Heart right ventricle (tissue), 16 donors: ENCODE measurements around the gene B4GALT6. TPM values are rescaled to one million over a fixed set of nuclear protein-coding genes. Genes with fewer than 3 reads are reported as not detected.

ENCODE experiments used
- ATAC-seq, 8 donors: fragments of 200-7000 bp; cut with Tn5 transposase; one replicate each; pipeline ENCODE4 v1.9.1; 2020; ENCODE audit warnings: mild to moderate bottlenecking in 8 of 8, moderate library complexity in 8 of 8, moderate number of reproducible peaks in 1 of 8
- DNase-seq, 2 donors: peaks; one replicate each; pipeline ENCODE4 v3.0.0-alpha.2; 2020
- H3K27ac ChIP-seq, 10 donors: fragments of 200-600 bp; sonication (generic) in 2 of 10; one replicate each; pipeline versions ENCODE4 v1.5.0 to v1.8.0; 2020 to 2022; ENCODE audit warnings: mild to moderate bottlenecking in 3 of 10
- H3K27me3 ChIP-seq, 7 donors: fragments of 200-600 bp; one replicate each; pipeline ENCODE4 v1.8.0; 2021 to 2022; ENCODE audit warnings: mild to moderate bottlenecking in 2 of 7
- H3K36me3 ChIP-seq, 9 donors: fragments of 200-600 bp; sonication (generic) in 1 of 9; one replicate each; pipeline versions ENCODE4 v1.5.0 to v1.8.0; 2020 to 2022; ENCODE audit warnings: mild to moderate bottlenecking in 2 of 9
- H3K4me1 ChIP-seq, 9 donors: fragments of 200-600 bp; sonication (generic) in 1 of 9; one replicate each; pipeline versions ENCODE4 v1.5.0 to v1.8.0; 2020 to 2022; ENCODE audit warnings: mild to moderate bottlenecking in 4 of 9
- H3K4me3 ChIP-seq, 10 donors: fragments of 200-600 bp; sonication (generic) in 2 of 10; one replicate each; pipeline versions ENCODE4 v1.5.0 to v1.8.0; 2020 to 2022; ENCODE audit warnings: mild to moderate bottlenecking in 7 of 10, moderate library complexity in 2 of 10
- H3K9me3 ChIP-seq, 11 donors: fragments of 200-600 bp in 10 of 11; sonication (generic) in 2 of 11; one replicate each; pipeline versions ENCODE4 v1.5.0 to v1.8.0; 2013 to 2022; ENCODE audit warnings: mild to moderate bottlenecking in 2 of 11, control low read depth in 1 of 11, moderate library complexity in 1 of 11
- CTCF ChIP-seq, 9 donors: fragments of 200-600 bp; sonication (generic) in 2 of 9; IDR thresholded peaks; one replicate each; pipeline versions ENCODE4 v1.5.0 to v1.8.0; 2021 to 2022; ENCODE audit warnings: antibody characterized with exemption in 9 of 9, mild to moderate bottlenecking in 5 of 9, moderate library complexity in 1 of 9
- WGBS, 2 donors: extraction: QIAGEN DNeasy Blood & Tissue Kit; methylation state at CpG; one replicate each; pipeline ENCODE4 v1.1.7; 2013; ENCODE audit warnings: inconsistent platforms in 1 of 2; 5-methylcytosine and 5-hydroxymethylcytosine counted together
- intact Hi-C, 10 donors: fragments of 100-400 bp; cut with DNase I; formaldehyde crosslinking; loops; one replicate each; pipeline versions ENCODE4 v1.11.1 to v1.14.2; 2022
- polyA plus RNA-seq, 2 donors: library from polyadenylated mRNA; stranded (reverse); fragments of 200-250 nt; gene quantifications; one replicate each; pipeline ENCODE4 v1.2.3, GENCODE V29; 2013
- total RNA-seq, 10 donors: library from RNA; stranded (reverse); fragmentation: NEBNext Ultra II Directional in 3 of 10; extraction: Animal tissue kit (Norgen Biotek cat#: 25700) in 3 of 10; gene quantifications; one replicate each; pipeline versions ENCODE4 v1.2.1 to v1.2.4, GENCODE V29; 2021 to 2023
- donor health status: Arrhythmogenic right ventricular cardiomyopathy.
- donor health status: ischemic (EF 13 %, LVEDD 7.1; RV severe dilation, severe dysfunction).
- donor health status: healthy with polysubstance abuse.
- donor health status: DM: no; HTN: yes; CAD: no.
- donor health status: DM: no; HTN: no; CAD: no.
- donor health status: ischemic (EF 25% LVEDD 6.9; RV normal size, moderate dysfunction).
- donor health status: ischemic (EF 25% LVEDD 5.7; RV mildly dilated, moderate dysfunction).
- donor health status: healthy.
- donor health status: DM: yes; HTN: yes; CAD: no.
- donor health status: Ischemic cardiomyopathy.
- donor health status: ischemic (EF 35%, LVEDD 5.7; RV mildly dilated, moderate dysfunction).
- donor health status: nonischemic (EF 11% LVEDD 7.7; RV severe dilation, severe dysfunction).
- donor health status: DM: yes; HTN: yes; CAD: no.
- donor health status: PGD.
- donor health status: ischemic (EF 29% LVEDD 5.4; RV normal size, mild dysfunction).
- donor health status: nonischemic (EF 23%, LVEDD 6.1; RV moderate dilation, normal function).

Gene B4GALT6
- total and polyA plus RNA-seq, 12 donors = 0.61 to 19.6 (median 7.8) TPM

DNA sequence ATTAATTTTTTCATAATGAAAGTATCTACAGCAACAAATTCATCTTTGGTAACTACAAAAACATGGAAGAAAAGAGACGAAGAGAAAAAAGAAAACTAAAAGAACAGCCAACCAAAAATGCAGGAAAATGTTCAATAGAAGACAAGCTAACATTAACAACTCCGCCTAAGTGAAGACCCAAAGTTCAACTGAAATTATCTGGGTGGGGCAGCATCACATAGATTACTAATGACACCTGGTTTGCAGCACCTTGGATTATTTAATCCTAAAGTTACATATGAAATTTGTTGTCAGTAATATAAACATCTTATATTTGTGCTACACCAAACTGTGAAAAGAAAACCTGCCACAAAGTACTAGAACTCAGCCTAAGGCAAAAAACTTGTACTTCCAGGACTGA, 14.8 kb downstream of the B4GALT6 start:
- H3K36me3 ChIP-seq = no peaks in the 10 kb centered on the region
- no peaks in the 10 kb centered on the region for H3K27me3 ChIP-seq
- no peak for TF ChIP-seq CTCF (IDR thresholded peaks at IDR 0.05)
- DNase-seq = no peak
- 93 to 95% methylated on average over 2 of the region's 2 CpGs for WGBS, 2 donors
- no peak for ATAC-seq
- H3K4me1 ChIP-seq = peaks cover 0 to 12% (median 0%) of the 10 kb centered on the region in 9 donors
- H3K9me3 ChIP-seq = no peaks in the 10 kb centered on the region
- intact Hi-C loops = no loop called here
- H3K27ac ChIP-seq = no peak overlapping the region
- no peak overlapping the region for H3K4me3 ChIP-seq

GRCh38 chr18:31667185-31667584, 17.2 kb downstream of the B4GALT6 start:
- WGBS, 2 donors = 57 to 58% methylated on average over 1 of the region's 1 CpG
- intact Hi-C loops = no loop called here

DNA sequence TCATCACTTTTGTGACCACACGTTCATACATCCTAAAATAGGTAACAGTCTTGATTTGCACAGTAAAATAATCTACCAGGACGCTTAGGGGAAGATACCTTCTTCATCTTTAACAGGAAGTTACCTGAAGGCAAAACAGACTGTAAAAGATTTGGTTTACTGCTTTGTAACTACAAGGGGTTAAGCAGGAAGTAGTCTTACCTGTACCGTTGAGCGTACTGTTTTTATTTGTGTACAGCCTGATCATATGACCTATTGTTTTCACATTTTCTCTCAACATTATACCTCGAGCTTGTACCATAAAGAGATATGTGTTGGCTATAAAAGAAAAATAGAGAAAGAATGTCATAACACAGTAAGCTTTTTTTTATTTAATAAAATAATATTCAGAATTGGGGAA, 18.3 kb downstream of the B4GALT6 start:
- intact Hi-C loops = no loop called here
- H3K4me1 ChIP-seq = no peaks in the 10 kb centered on the region
- no peak overlapping the region for H3K27ac ChIP-seq
- no peaks in the 10 kb centered on the region for H3K36me3 ChIP-seq
- H3K4me3 ChIP-seq = no peak overlapping the region
- 83 to 90% methylated on average over 5 of the region's 5 CpGs for WGBS, 2 donors
- ATAC-seq (no peak), DNase-seq (no peak)
- no peak for TF ChIP-seq CTCF (IDR thresholded peaks at IDR 0.05)
- no peaks in the 10 kb centered on the region for H3K9me3 ChIP-seq
- H3K27me3 ChIP-seq = no peaks in the 10 kb centered on the region

More at GRCh38 chr18:31667185-31667584, 17.2 kb downstream of the B4GALT6 start:
- ATAC-seq (no peak), DNase-seq (no peak)
- H3K9me3 ChIP-seq = no peaks in the 10 kb centered on the region
- H3K4me1 ChIP-seq = peaks cover 0 to 2% (median 0%) of the 10 kb centered on the region in 9 donors
- no peaks in the 10 kb centered on the region for H3K27me3 ChIP-seq
- no peak overlapping the region for H3K4me3 ChIP-seq
- no peak overlapping the region for H3K27ac ChIP-seq
- no peaks in the 10 kb centered on the region for H3K36me3 ChIP-seq
- TF ChIP-seq CTCF (IDR thresholded peaks at IDR 0.05) = no peak

- no peak for DNase-seq
- intact Hi-C loops = no loop called here
- ATAC-seq = no peak
- Histone ChIP-seq H3K36me3 (no peaks in the 10 kb centered on the region), H3K27me3 (no peaks in the 10 kb centered on the region), H3K4me1 (peaks cover 0 to 4% (median 0%) of the 10 kb centered on the region in 9 donors), H3K9me3 (no peaks in the 10 kb centered on the region), H3K27ac (no peak overlapping the region), H3K4me3 (no peak overlapping the region)
- TF ChIP-seq CTCF (IDR thresholded peaks at IDR 0.05) = no peak
- 100% methylated on average over 1 of the region's 1 CpG for WGBS, 2 donors
These were observed 20.3 kb downstream of the B4GALT6 start for GRCh38 chr18:31664101-31664500.
